SKM-1 (cell line): ENCODE results near the gene CHID1.

Experiments used
- DNase-seq: peaks from one replicate; lab custom pipeline; 2025; ENCODE audit not compliant: unreplicated experiment; lab: John Stamatoyannopoulos, UW

The CHID1 gene

GRCh38 chr11:865462-866430 is 44.9 kb downstream of the CHID1 start:
- no peak for DNase-seq

GRCh38 chr11:864898-865297 is 45.7 kb downstream of the CHID1 start:
- DNase-seq = no peak

GRCh38 chr11:863910-864827 is 46.4 kb downstream of the CHID1 start:
- DNase-seq = no peak

GRCh38 chr11:863023-863909 is 47.3 kb downstream of the CHID1 start:
- no peak for DNase-seq

GRCh38 chr11:862696-863022 is 48.0 kb downstream of the CHID1 start:
- DNase-seq = no peak

GRCh38 chr11:862081-862661 is 48.4 kb downstream of the CHID1 start:
- DNase-seq = no peak

GRCh38 chr11:861105-861479 is 49.5 kb downstream of the CHID1 start:
- DNase-seq = no peak

- DNase-seq = no peak
These were observed 50.1 kb downstream of the CHID1 start for GRCh38 chr11:860234-861104.

GRCh38 chr11:859394-860131 is 51.0 kb downstream of the CHID1 start:
- DNase-seq = no peak

GRCh38 chr11:858762-859339 is 51.8 kb downstream of the CHID1 start:
- DNase-seq = no peak

- no peak for DNase-seq
These were observed 52.4 kb downstream of the CHID1 start for GRCh38 chr11:858053-858761.

GRCh38 chr11:856397-856796 is 54.2 kb downstream of the CHID1 start:
- DNase-seq = no peak

GRCh38 chr11:855796-856195 is 54.8 kb downstream of the CHID1 start:
- no peak for DNase-seq

GRCh38 chr11:855330-855674 is 55.3 kb downstream of the CHID1 start:
- no peak for DNase-seq

GRCh38 chr11:854601-855329 is 55.8 kb downstream of the CHID1 start:
- DNase-seq = no peak

GRCh38 chr11:853682-854448 is 56.7 kb downstream of the CHID1 start:
- DNase-seq = no peak

- no peak for DNase-seq
These were observed 57.8 kb downstream of the CHID1 start for GRCh38 chr11:852762-853161.
